ENCODE data around the gene RANBP2.
A peak's percentile ranks its signal among the peaks of the same experiment; 100 is the strongest.
"Not testable (repeated sequence)": the region's sequence is repeated elsewhere in the genome, so short reads cannot be mapped to it uniquely, and the experiment has no call there.

RANBP2 gene

GRCh38 chr2:108757973-108758372 is 38.7 kb downstream of the RANBP2 start:
- not testable (repeated sequence) for H3K4me2 ChIP-seq (ENCODE audit: low read length); H4K20me1 ChIP-seq (ENCODE audit: control insufficient read depth, insufficient read depth, low read depth, low read length); H3K9me2 ChIP-seq (replicated peaks; ENCODE audit: control insufficient read depth, low read length); H3K27ac ChIP-seq (ENCODE audit: low read depth, low read length); H3K79me2 ChIP-seq (ENCODE audit: control insufficient read depth, low read length); H3K27me3 ChIP-seq (ENCODE audit: control insufficient read depth, low read length); H3K4me1 ChIP-seq (ENCODE audit: control insufficient read depth, low read length); H3K4me3 ChIP-seq (ENCODE audit: low read length); H3F3A ChIP-seq (ENCODE audit: control insufficient read depth, insufficient read depth); H3K9me3 ChIP-seq (ENCODE audit: control insufficient read depth, insufficient read depth, low read length)
- H3K36me3 ChIP-seq (ENCODE audit: control insufficient read depth, low read length) = peaks cover 18% of the 10 kb centered on the region

- not testable (repeated sequence) for H3K4me2 ChIP-seq (ENCODE audit: low read length); H3K4me3 ChIP-seq (ENCODE audit: low read length); H3K27ac ChIP-seq (ENCODE audit: low read depth, low read length); H3F3A ChIP-seq (ENCODE audit: control insufficient read depth, insufficient read depth); H3K9me3 ChIP-seq (ENCODE audit: control insufficient read depth, insufficient read depth, low read length); H3K4me1 ChIP-seq (ENCODE audit: control insufficient read depth, low read length); H4K20me1 ChIP-seq (ENCODE audit: control insufficient read depth, insufficient read depth, low read depth, low read length); H3K9me2 ChIP-seq (replicated peaks; ENCODE audit: control insufficient read depth, low read length); H3K27me3 ChIP-seq (ENCODE audit: control insufficient read depth, low read length); H3K79me2 ChIP-seq (ENCODE audit: control insufficient read depth, low read length)
- peaks cover 42% of the 10 kb centered on the region for H3K36me3 ChIP-seq (ENCODE audit: control insufficient read depth, low read length)
Measured at GRCh38 chr2:108762618-108763017, 43.3 kb downstream of the RANBP2 start.

- H3F3A ChIP-seq (ENCODE audit: control insufficient read depth, insufficient read depth); H3K4me3 ChIP-seq (ENCODE audit: low read length); H3K79me2 ChIP-seq (ENCODE audit: control insufficient read depth, low read length); H3K9me3 ChIP-seq (ENCODE audit: control insufficient read depth, insufficient read depth, low read length); H3K9me2 ChIP-seq (replicated peaks; ENCODE audit: control insufficient read depth, low read length); H3K27me3 ChIP-seq (ENCODE audit: control insufficient read depth, low read length); H4K20me1 ChIP-seq (ENCODE audit: control insufficient read depth, insufficient read depth, low read depth, low read length); H3K4me1 ChIP-seq (ENCODE audit: control insufficient read depth, low read length); H3K4me2 ChIP-seq (ENCODE audit: low read length); H3K27ac ChIP-seq (ENCODE audit: low read depth, low read length): not testable (repeated sequence)
- peaks cover 57% of the 10 kb centered on the region for H3K36me3 ChIP-seq (ENCODE audit: control insufficient read depth, low read length)
Measured at GRCh38 chr2:108766671-108767070, 47.4 kb downstream of the RANBP2 start.

- H3K79me2 ChIP-seq (ENCODE audit: control insufficient read depth, low read length); H3F3A ChIP-seq (ENCODE audit: control insufficient read depth, insufficient read depth); H3K27me3 ChIP-seq (ENCODE audit: control insufficient read depth, low read length); H3K4me2 ChIP-seq (ENCODE audit: low read length); H3K4me3 ChIP-seq (ENCODE audit: low read length); H3K27ac ChIP-seq (ENCODE audit: low read depth, low read length); H3K9me3 ChIP-seq (ENCODE audit: control insufficient read depth, insufficient read depth, low read length); H3K4me1 ChIP-seq (ENCODE audit: control insufficient read depth, low read length); H4K20me1 ChIP-seq (ENCODE audit: control insufficient read depth, insufficient read depth, low read depth, low read length); H3K9me2 ChIP-seq (replicated peaks; ENCODE audit: control insufficient read depth, low read length): not testable (repeated sequence)
- H3K36me3 ChIP-seq (ENCODE audit: control insufficient read depth, low read length) = peaks cover 65% of the 10 kb centered on the region
Measured at GRCh38 chr2:108767859-108768258, 48.6 kb downstream of the RANBP2 start.

GRCh38 chr2:108776475-108776874 is 57.2 kb downstream of the RANBP2 start:
- peaks cover 35% of the 10 kb centered on the region for H3F3A ChIP-seq (ENCODE audit: control insufficient read depth, insufficient read depth)
- no peaks in the 10 kb centered on the region for H3K9me3 ChIP-seq (ENCODE audit: control insufficient read depth, insufficient read depth, low read length)
- H3K9me2 ChIP-seq (replicated peaks; ENCODE audit: control insufficient read depth, low read length) = no peaks in the 10 kb centered on the region
- peaks cover 67% of the 10 kb centered on the region for H3K4me1 ChIP-seq (ENCODE audit: control insufficient read depth, low read length)
- peak overlapping the region; percentile 57 for H3K4me3 ChIP-seq (ENCODE audit: low read length)
- H3K4me2 ChIP-seq (ENCODE audit: low read length) = peak overlapping the region; percentile 76
- no peaks in the 10 kb centered on the region for H3K27me3 ChIP-seq (ENCODE audit: control insufficient read depth, low read length)
- peaks cover 32% of the 10 kb centered on the region for H3K79me2 ChIP-seq (ENCODE audit: control insufficient read depth, low read length)
- H4K20me1 ChIP-seq (ENCODE audit: control insufficient read depth, insufficient read depth, low read depth, low read length) = no peaks in the 10 kb centered on the region
- H3K36me3 ChIP-seq (ENCODE audit: control insufficient read depth, low read length) = peaks cover 75% of the 10 kb centered on the region
- peak overlapping the region; percentile 98 for H3K27ac ChIP-seq (ENCODE audit: low read depth, low read length)
- TF ChIP-seq EZH2phosphoT487 (IDR thresholded peaks at IDR 0.05; ENCODE audit: borderline replicate concordance, low read length) (no peak), CTCF (IDR thresholded peaks at IDR 0.05; ENCODE audit: low read depth, low read length, poor library complexity, severe bottlenecking) (no peak)
